Activated CD4-positive, alpha-beta T cell treated with anti-CD3 and anti-CD28 coated beads, Interleukin-10, Interleukin-2, amounts not matched to agents 100 ng/mL and 50 ng/mL, durations not matched to agents 16 hours and 8 hours (primary cell): ENCODE measurements around the gene HOXD3.

Experiments used
- DNase-seq: peaks from one replicate; pipeline ENCODE4 v3.0.0-alpha.2; 2020

The HOXD3 gene

GRCh38 chr2:176186024-176186423 lies 28.9 kb downstream of the HOXD3 start:
- no peak for DNase-seq

- DNase-seq = no peak
These were observed 30.2 kb downstream of the HOXD3 start for GRCh38 chr2:176187200-176187898.

- DNase-seq = no peak
These were observed 31.0 kb downstream of the HOXD3 start, which contains the start of gene HOXD1 for GRCh38 chr2:176187899-176188773. Gene HOXD1 (plus strand): TSS chr2:176188668. CDS start chr2:176188802, 134 bp downstream.

GRCh38 chr2:176188774-176189680 lies 31.9 kb downstream of the HOXD3 start:
- no peak for DNase-seq

- DNase-seq = no peak
These were observed 32.9 kb downstream of the HOXD3 start for GRCh38 chr2:176189681-176190641.

- no peak for DNase-seq
These were observed 35.2 kb downstream of the HOXD3 start for GRCh38 chr2:176192351-176192750.

- DNase-seq = no peak
These were observed 35.9 kb downstream of the HOXD3 start for GRCh38 chr2:176193048-176193447.

GRCh38 chr2:176199902-176200301 lies 42.8 kb downstream of the HOXD3 start:
- no peak for DNase-seq

DNA sequence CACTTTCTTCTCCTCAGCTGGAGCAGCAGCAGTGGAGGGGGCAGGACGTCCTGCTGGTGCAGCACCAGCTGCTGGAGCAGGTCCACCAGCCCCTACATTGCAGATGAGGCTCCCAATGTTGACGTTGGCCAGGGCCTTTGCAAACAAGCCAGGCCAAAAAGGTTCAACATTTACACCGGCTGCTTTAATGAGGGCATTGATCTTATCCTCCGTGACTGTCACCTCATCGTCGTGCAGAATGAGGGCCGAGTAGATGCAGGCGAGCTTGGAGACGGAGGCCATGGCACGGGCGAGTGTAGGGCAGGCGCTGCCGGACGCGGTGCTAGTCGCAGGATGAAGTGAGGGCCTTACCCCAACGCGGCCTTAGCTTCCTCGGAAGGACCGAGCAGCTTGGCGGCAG lies 43.9 kb downstream of the HOXD3 start:
- no peak for DNase-seq

GRCh38 chr2:176202491-176202890 lies 45.4 kb downstream of the HOXD3 start:
- DNase-seq = no peak

- DNase-seq = no peak
These were observed 48.0 kb downstream of the HOXD3 start for GRCh38 chr2:176205126-176205525.

DNA sequence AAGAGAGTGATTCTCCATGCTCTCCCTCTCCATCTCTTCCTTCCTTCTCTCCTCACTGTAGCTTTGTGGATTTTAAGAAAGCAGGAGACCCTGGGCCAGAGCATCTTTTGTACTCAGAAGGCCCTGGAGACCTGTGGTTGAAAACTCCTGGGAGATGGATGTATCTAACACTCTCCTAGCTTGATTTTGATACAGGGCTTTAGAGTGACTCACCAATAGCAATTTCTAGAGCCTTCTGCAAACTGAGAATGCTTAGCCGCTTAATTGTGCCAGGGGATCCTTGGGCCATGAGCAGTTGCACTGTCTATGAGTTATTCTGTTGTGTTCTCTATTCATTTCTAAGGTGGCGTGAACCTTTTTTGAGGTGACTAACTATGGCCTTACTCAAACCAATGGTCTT lies 49.0 kb downstream of the HOXD3 start:
- no peak for DNase-seq

GRCh38 chr2:176206682-176207081 lies 49.6 kb downstream of the HOXD3 start:
- no peak for DNase-seq

DNA sequence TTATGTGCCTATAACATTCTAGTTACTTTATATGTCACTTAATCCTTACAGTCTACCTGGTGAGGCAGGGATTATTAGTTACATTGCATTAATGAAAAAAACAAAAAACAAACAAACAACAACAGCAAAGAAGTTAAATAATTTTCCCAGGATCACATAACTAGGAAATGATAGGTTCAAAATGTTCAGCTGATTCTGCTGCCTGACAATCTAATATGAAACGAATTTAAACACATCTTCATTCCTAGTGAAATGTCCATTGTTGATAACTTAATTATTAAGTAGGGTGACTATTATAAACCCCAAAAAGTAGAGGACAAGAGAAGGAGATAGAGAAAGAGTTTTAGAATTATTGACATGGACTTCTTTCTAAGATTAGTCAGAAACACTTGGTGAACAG lies 54.0 kb downstream of the HOXD3 start:
- no peak for DNase-seq

DNA sequence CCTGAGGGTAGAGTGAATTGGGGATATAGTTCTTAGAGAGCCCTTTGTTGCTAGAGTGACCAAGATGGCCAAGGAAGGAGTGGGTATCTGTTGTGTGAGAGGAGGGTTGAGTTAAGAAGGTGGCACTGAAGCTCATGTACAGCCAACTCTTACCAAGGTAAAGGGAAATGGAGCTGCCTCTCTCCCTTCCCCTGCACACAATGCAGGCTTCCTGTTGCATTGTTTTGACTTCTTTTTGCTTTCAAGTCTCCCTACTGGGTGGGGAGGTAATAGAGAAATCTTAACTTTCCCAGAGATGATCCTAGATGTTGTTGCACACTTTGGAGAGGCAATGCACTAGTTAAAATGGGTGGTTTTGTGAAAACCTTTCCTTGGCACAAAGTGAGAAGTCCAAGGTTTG lies 55.2 kb downstream of the HOXD3 start:
- DNase-seq = no peak

- DNase-seq = no peak
These were observed 56.3 kb downstream of the HOXD3 start for GRCh38 chr2:176213406-176213805.
